Coronary artery (tissue), 2 donors: Measurements from ENCODE around the gene CHIC2.

Experiments
- DNase-seq: peaks from one replicate; pipeline ENCODE4 v3.0.0-alpha.2; 2017; ENCODE audit warnings: low spot score
- H3K27ac ChIP-seq, 2 donors: fragments of 200-600 bp; sonication (generic); one replicate each; pipeline ENCODE4 v1.5.1; 2016 to 2019
- H3K4me3 ChIP-seq: fragments of 200-600 bp; sonication (generic); 2 replicates; pipeline ENCODE4 v1.5.1; 2016; ENCODE audit warnings: mild to moderate bottlenecking, moderate library complexity
- CTCF ChIP-seq: fragments of 200-600 bp; sonication (generic); IDR thresholded peaks from one replicate; pipeline ENCODE4 v1.5.1; 2019; ENCODE audit warnings: antibody characterized with exemption

Gene CHIC2

GRCh38 chr4:54077812-54078211, 13.4 kb upstream of the CHIC2 start:
- no peak for DNase-seq
- H3K4me3 ChIP-seq = no peak overlapping the region
- TF ChIP-seq CTCF = no peak
- H3K27ac ChIP-seq = no peak overlapping the region

GRCh38 chr4:54076673-54077072, 12.3 kb upstream of the CHIC2 start:
- no peak overlapping the region for H3K27ac ChIP-seq
- no peak for TF ChIP-seq CTCF
- H3K4me3 ChIP-seq = no peak overlapping the region
- DNase-seq = no peak

- DNase-seq = no peak
- H3K4me3 ChIP-seq = no peak overlapping the region
- no peak for TF ChIP-seq CTCF
- no peak overlapping the region for H3K27ac ChIP-seq
Observed at GRCh38 chr4:54074381-54074780, 10.0 kb upstream of the CHIC2 start.

- Histone ChIP-seq H3K4me3 (no peak overlapping the region), H3K27ac (no peak overlapping the region)
- no peak for DNase-seq
- no peak for TF ChIP-seq CTCF
Observed at GRCh38 chr4:54073271-54073880, 9.0 kb upstream of the CHIC2 start.

- no peak for TF ChIP-seq CTCF
- DNase-seq = peak; percentile 79
- Histone ChIP-seq H3K27ac (peak overlapping the region; percentile 36 to 83), H3K4me3 (no peak overlapping the region)
Observed at GRCh38 chr4:54067166-54067565, 2.8 kb upstream of the CHIC2 start.

- Histone ChIP-seq H3K27ac (peak overlapping the region; percentile 36 to 83), H3K4me3 (no peak overlapping the region)
- no peak for DNase-seq
- TF ChIP-seq CTCF = no peak
Observed at GRCh38 chr4:54066718-54067129, 2.3 kb upstream of the CHIC2 start.

- peak overlapping the region; percentile 89 to 99 for H3K27ac ChIP-seq
- H3K4me3 ChIP-seq = no peak overlapping the region
- TF ChIP-seq CTCF = no peak
- peak; percentile 76 for DNase-seq
Observed at GRCh38 chr4:54066088-54066415, 1.6 kb upstream of the CHIC2 start.
